Cardiac muscle cell (in vitro differentiated cells and primary cell): ENCODE measurements around the gene DDX39B. TPM values are rescaled to one million over a fixed set of nuclear protein-coding genes. Genes with fewer than 3 reads are reported as not detected.
A peak's percentile ranks its signal among the peaks of the same experiment; 100 is the strongest.
"Not testable (repeated sequence)": the region's sequence is repeated elsewhere in the genome, so short reads cannot be mapped to it uniquely, and the experiment has no call there.

Experiments
- DNase-seq, 2 donors: peaks; one replicate each; pipeline versions ENCODE4 v3.0.0 to v3.0.0-alpha.2; 2010 to 2017; ENCODE audit warnings: low read depth in 1 of 2, low spot score in 1 of 2
- H3K27ac ChIP-seq: fragments of 200-600 bp; sonication (generic); 2 replicates; pipeline ENCODE4 v1.5.1; 2016
- H3K27me3 ChIP-seq: fragments of 200-600 bp; sonication (generic); 2 replicates; pipeline ENCODE4 v1.6.0; 2016; ENCODE audit warnings: control low read depth
- H3K36me3 ChIP-seq: fragments of 200-600 bp; sonication (generic); 2 replicates; pipeline ENCODE4 v1.5.1; 2016; ENCODE audit warnings: control low read depth
- H3K4me1 ChIP-seq: fragments of 200-600 bp; sonication (generic); 2 replicates; pipeline ENCODE4 v1.8.1; 2017; ENCODE audit warnings: low read depth, mild to moderate bottlenecking, mixed run types
- H3K4me3 ChIP-seq: fragments of 200-600 bp; sonication (generic); 2 replicates; pipeline ENCODE4 v1.5.1; 2016; ENCODE audit warnings: mild to moderate bottlenecking
- H3K9me3 ChIP-seq: fragments of 200-600 bp; sonication (generic); 2 replicates; pipeline ENCODE4 v1.5.1; 2017; ENCODE audit warnings: low read depth, mild to moderate bottlenecking, control low read depth
- CTCF ChIP-seq: IDR thresholded peaks from 2 replicates; pipeline ENCODE4 v1.5.1; 2012; ENCODE audit warnings: low read depth, mild to moderate bottlenecking, low read length
- polyA plus RNA-seq: library from polyadenylated mRNA; unstranded; fragments of >200 nt; fragmentation: Nextera tagmentation; extraction: Ambion mirVana; gene quantifications from 2 replicates; pipeline ENCODE4 v1.2.1, GENCODE V29; 2016
- total RNA-seq: library from RNA; depleted of rRNA; stranded (reverse); fragments of >200 nt; gene quantifications from 2 replicates; pipeline ENCODE4 v1.2.3, GENCODE V29; 2016

Gene DDX39B
- total and polyA plus RNA-seq, 2 experiments from 2014 or later = 321 to 371 TPM

- no peaks in the 10 kb centered on the region for H3K4me1 ChIP-seq
- no peaks in the 10 kb centered on the region for H3K36me3 ChIP-seq
- peak overlapping the region; percentile 34 for H3K4me3 ChIP-seq
- no peak overlapping the region for H3K27ac ChIP-seq
- DNase-seq = peak; percentile 78 to 90
- no peaks in the 10 kb centered on the region for H3K9me3 ChIP-seq
- H3K27me3 ChIP-seq = peaks cover 38% of the 10 kb centered on the region
- TF ChIP-seq CTCF = peak; percentile 84
Observed at GRCh38 chr6:31493875-31494694, 47.7 kb downstream of the DDX39B start.

- H3K9me3 ChIP-seq, H3K4me1 ChIP-seq, DNase-seq, H3K36me3 ChIP-seq, H3K27ac ChIP-seq: not testable (repeated sequence)
- Histone ChIP-seq H3K4me3 (peak overlapping the region; percentile 34), H3K27me3 (peaks cover 33% of the 10 kb centered on the region)
Observed at GRCh38 chr6:31493550-31493874, 48.3 kb downstream of the DDX39B start.

GRCh38 chr6:31490115-31490873 lies 51.5 kb downstream of the DDX39B start:
- Histone ChIP-seq H3K27me3 (peaks cover 10% of the 10 kb centered on the region), H3K9me3 (no peaks in the 10 kb centered on the region), H3K27ac (no peak overlapping the region), H3K36me3 (no peaks in the 10 kb centered on the region), H3K4me1 (no peaks in the 10 kb centered on the region), H3K4me3 (no peak overlapping the region)
- no peak for TF ChIP-seq CTCF
- DNase-seq = no peak

- no peak overlapping the region for H3K27ac ChIP-seq
- H3K4me3 ChIP-seq = no peak overlapping the region
- H3K9me3 ChIP-seq = no peaks in the 10 kb centered on the region
- no peaks in the 10 kb centered on the region for H3K36me3 ChIP-seq
- no peaks in the 10 kb centered on the region for H3K27me3 ChIP-seq
- DNase-seq = no peak
- H3K4me1 ChIP-seq = no peaks in the 10 kb centered on the region
- no peak for TF ChIP-seq CTCF
Observed at GRCh38 chr6:31489086-31489485, 52.7 kb downstream of the DDX39B start.

- DNase-seq, H3K27ac ChIP-seq: not testable (repeated sequence)
Observed at GRCh38 chr6:31487674-31488073, 54.1 kb downstream of the DDX39B start.

GRCh38 chr6:31486065-31486837 lies 55.6 kb downstream of the DDX39B start:
- not testable (repeated sequence) for DNase-seq, H3K27ac ChIP-seq, H3K36me3 ChIP-seq, H3K4me3 ChIP-seq, H3K9me3 ChIP-seq, H3K27me3 ChIP-seq, H3K4me1 ChIP-seq

More at GRCh38 chr6:31487674-31488073, 54.1 kb downstream of the DDX39B start:
- not testable (repeated sequence) for H3K9me3 ChIP-seq, H3K4me1 ChIP-seq, H3K27me3 ChIP-seq, H3K4me3 ChIP-seq, H3K36me3 ChIP-seq
